H9 (cell line): Measurements from ENCODE around the gene RBM44. TPM values are rescaled to one million over a fixed set of nuclear protein-coding genes. Genes with fewer than 3 reads are reported as not detected.

Experiments used
- DNase-seq: peaks from one replicate; pipeline ENCODE4 v3.0.0-alpha.2; 2017
- H2AFZ ChIP-seq: one replicate; pipeline ENCODE4 v1.6.1; 2013; ENCODE audit warnings: mild to moderate bottlenecking, low read length, control low read depth, moderate library complexity
- H2AK5ac ChIP-seq: 2 replicates; pipeline ENCODE4 v1.6.1; 2013; ENCODE audit warnings: low read length, control low read depth, mixed read lengths; ENCODE audit not compliant: insufficient read length
- H2BK120ac ChIP-seq: one replicate; pipeline ENCODE4 v1.6.1; 2013; ENCODE audit warnings: low read depth, mild to moderate bottlenecking, low read length, control low read depth, inconsistent platforms; ENCODE audit not compliant: poor library complexity, severe bottlenecking
- H2BK12ac ChIP-seq: 2 replicates; pipeline ENCODE4 v1.6.1; 2013; ENCODE audit warnings: low read length, control low read depth, mixed read lengths, low read depth; ENCODE audit not compliant: insufficient read length
- H2BK15ac ChIP-seq: 2 replicates; pipeline ENCODE4 v1.6.1; 2013; ENCODE audit warnings: low read depth, low read length, control low read depth
- H2BK20ac ChIP-seq: one replicate; pipeline ENCODE4 v1.6.1; 2013; ENCODE audit warnings: low read depth, mild to moderate bottlenecking, low read length, control low read depth, inconsistent platforms; ENCODE audit not compliant: poor library complexity, severe bottlenecking
- H2BK5ac ChIP-seq: 2 replicates; pipeline ENCODE4 v1.6.1; 2013; ENCODE audit warnings: low read length, control low read depth, mixed read lengths; ENCODE audit not compliant: insufficient read length
- H3K14ac ChIP-seq: 2 replicates; pipeline ENCODE4 v1.6.1; 2013; ENCODE audit warnings: low read length, control low read depth; ENCODE audit not compliant: insufficient read depth
- H3K18ac ChIP-seq: 2 replicates; pipeline ENCODE4 v1.6.1; 2013; ENCODE audit warnings: low read depth, mild to moderate bottlenecking, mixed read lengths, low read length, control low read depth; ENCODE audit not compliant: insufficient read length
- H3K23ac ChIP-seq: 2 replicates; pipeline ENCODE4 v1.6.1; 2013; ENCODE audit warnings: low read length, control low read depth, mixed read lengths, low read depth; ENCODE audit not compliant: insufficient read length
- H3K23me2 ChIP-seq: 2 replicates; pipeline ENCODE4 v1.6.1; 2013; ENCODE audit warnings: low read depth, mild to moderate bottlenecking, mixed read lengths, low read length, control low read depth; ENCODE audit not compliant: insufficient read length, poor library complexity, severe bottlenecking
- H3K27ac ChIP-seq: 2 replicates; pipeline ENCODE4 v1.5.1; 2013; ENCODE audit warnings: low read length, control low read depth, mixed read lengths, low read depth; ENCODE audit not compliant: insufficient read length
- H3K27me3 ChIP-seq: 2 replicates; pipeline ENCODE4 v1.6.1; 2013; ENCODE audit warnings: low read length, control low read depth, inconsistent platforms; ENCODE audit not compliant: insufficient read depth
- H3K4ac ChIP-seq: 2 replicates; pipeline ENCODE4 v1.6.1; 2013; ENCODE audit warnings: low read depth, mild to moderate bottlenecking, control low read depth, inconsistent platforms, low read length, moderate library complexity
- H3K4me1 ChIP-seq: 2 replicates; pipeline ENCODE4 v1.6.1; 2013; ENCODE audit warnings: low read length, control low read depth, inconsistent platforms; ENCODE audit not compliant: insufficient read depth
- H3K4me2 ChIP-seq: 2 replicates; pipeline ENCODE4 v1.6.1; 2013; ENCODE audit warnings: low read length, control low read depth, mixed read lengths; ENCODE audit not compliant: insufficient read length, insufficient read depth
- H3K56ac ChIP-seq: 2 replicates; pipeline ENCODE4 v1.6.1; 2013; ENCODE audit warnings: low read depth, mild to moderate bottlenecking, mixed read lengths, low read length, control low read depth; ENCODE audit not compliant: insufficient read length
- H3K79me1 ChIP-seq: 2 replicates; pipeline ENCODE4 v1.6.1; 2013; ENCODE audit warnings: low read depth, mild to moderate bottlenecking, moderate library complexity, low read length, control low read depth, inconsistent platforms; ENCODE audit not compliant: insufficient read depth, poor library complexity, severe bottlenecking
- H3K79me2 ChIP-seq: 2 replicates; pipeline ENCODE4 v1.6.1; 2013; ENCODE audit warnings: low read length, control low read depth, inconsistent platforms; ENCODE audit not compliant: insufficient read depth
- H3K9ac ChIP-seq: 2 replicates; pipeline ENCODE4 v1.6.1; 2013; ENCODE audit warnings: low read length, control low read depth, mixed read lengths; ENCODE audit not compliant: insufficient read length; ENCODE audit errors: extremely low read depth
- H3K9me3 ChIP-seq: one replicate; pipeline ENCODE4 v1.6.1; 2013; ENCODE audit warnings: low read depth, low read length, inconsistent platforms; ENCODE audit not compliant: control insufficient read depth
- H3T11ph ChIP-seq: one replicate; pipeline ENCODE4 v1.6.1; 2013; ENCODE audit warnings: mild to moderate bottlenecking, low read length, control low read depth, inconsistent platforms
- H4K20me1 ChIP-seq: one replicate; pipeline ENCODE4 v1.6.1; 2013; ENCODE audit not compliant: control insufficient read depth, insufficient read length, insufficient read depth
- H4K5ac ChIP-seq: 2 replicates; pipeline ENCODE4 v1.6.1; 2013; ENCODE audit warnings: low read depth, mild to moderate bottlenecking, mixed read lengths, low read length, control low read depth; ENCODE audit not compliant: insufficient read length
- H4K8ac ChIP-seq: replicated peaks from 2 replicates; pipeline ENCODE4 v1.6.1; 2013; ENCODE audit warnings: low read length, control low read depth, mixed read lengths, low read depth; ENCODE audit not compliant: insufficient read length
- H4K91ac ChIP-seq: 2 replicates; pipeline ENCODE4 v1.6.1; 2013; ENCODE audit warnings: low read depth, mild to moderate bottlenecking, moderate library complexity, mixed read lengths, low read length, control low read depth; ENCODE audit not compliant: insufficient read length
- H3K27ac Mint-ChIP-seq, 3 experiments: 2 replicates in 2 of 3; 3 replicates in 1 of 3; pipeline ENCODE4 v1.8.0; 2020 to 2021; ENCODE audit warnings: mixed read lengths in 3 of 3, mild to moderate bottlenecking in 1 of 3, moderate library complexity in 1 of 3
- H3K27me3 Mint-ChIP-seq: 2 replicates; pipeline ENCODE4 v1.8.0; 2021; ENCODE audit warnings: low read depth, mild to moderate bottlenecking, moderate library complexity, mixed read lengths
- H3K36me3 Mint-ChIP-seq, 3 experiments: 2 replicates in 2 of 3; 3 replicates in 1 of 3; pipeline ENCODE4 v1.8.0; 2020 to 2021; ENCODE audit warnings: low read depth in 3 of 3, mixed read lengths in 3 of 3; ENCODE audit not compliant: insufficient read depth in 1 of 3
- H3K4me1 Mint-ChIP-seq, 2 experiments: 2 replicates each; pipeline ENCODE4 v1.8.0; 2020; ENCODE audit warnings: mixed read lengths in 2 of 2
- H3K4me3 Mint-ChIP-seq, 2 experiments: 2 replicates in 1 of 2; 3 replicates in 1 of 2; pipeline ENCODE4 v1.8.0; 2020 to 2021; ENCODE audit warnings: mild to moderate bottlenecking in 2 of 2, mixed read lengths in 2 of 2, moderate library complexity in 1 of 2
- H3K9me3 Mint-ChIP-seq, 2 experiments: 2 replicates in 1 of 2; 3 replicates in 1 of 2; pipeline ENCODE4 v1.8.0; 2020; ENCODE audit warnings: mild to moderate bottlenecking in 2 of 2, mixed read lengths in 2 of 2, moderate library complexity in 1 of 2
- CTCF ChIP-seq: fragments of 200-600 bp; sonication (generic); conservative IDR thresholded peaks from 3 replicates; pipeline ENCODE4 v1.8.0; 2021; ENCODE audit warnings: antibody characterized with exemption, mild to moderate bottlenecking
- WGBS: extraction: QIAGEN DNeasy Blood & Tissue Kit; methylation state at CpG from one replicate; pipeline ENCODE4 v1.1.7; 2013; ENCODE audit warnings: missing lambda C conversion rate, low lambda C conversion rate, mixed read lengths; ENCODE audit not compliant: insufficient read length; ENCODE audit errors: extremely low coverage; 5-methylcytosine and 5-hydroxymethylcytosine counted together
- total RNA-seq: library from RNA; stranded (reverse); gene quantifications from 2 replicates; pipeline ENCODE4 v1.2.1, GENCODE V29; 2021

RBM44 gene
- total RNA-seq, 1 experiment from 2014 or later = 0.15 TPM

- Histone ChIP-seq H2BK15ac (no peak overlapping the region), H3K23me2 (no peaks in the 10 kb centered on the region), H3K56ac (no peak overlapping the region), H3K4me2 (no peak overlapping the region), H3T11ph (no peak overlapping the region), H2BK5ac (no peak overlapping the region), H3K79me2 (no peaks in the 10 kb centered on the region), H2BK120ac (no peak overlapping the region), H3K27me3 (no peaks in the 10 kb centered on the region), H2AFZ (no peak overlapping the region), H3K23ac (no peak overlapping the region), H4K5ac (no peak overlapping the region), H3K14ac (no peak overlapping the region), H3K18ac (no peak overlapping the region), H3K79me1 (no peaks in the 10 kb centered on the region), H4K91ac (no peak overlapping the region), H3K9me3 (no peaks in the 10 kb centered on the region), H2BK12ac (no peak overlapping the region), H4K20me1 (no peaks in the 10 kb centered on the region), H4K8ac (no peak overlapping the region), H3K27ac (no peak overlapping the region), H3K4me1 (no peaks in the 10 kb centered on the region), H2AK5ac (no peak overlapping the region), H3K9ac (no peak overlapping the region), H3K4ac (no peak overlapping the region), H2BK20ac (no peak overlapping the region)
- Mint-ChIP-seq H3K9me3 (no peaks in the 10 kb centered on the region), H3K4me1 (no peaks in the 10 kb centered on the region), H3K4me3 (no peak overlapping the region), H3K36me3 (no peaks in the 10 kb centered on the region), H3K27me3 (no peaks in the 10 kb centered on the region), H3K27ac (no peak overlapping the region)
- WGBS = no CpG with 5 or more reads among the region's 2 CpGs
- no peak for DNase-seq
- TF ChIP-seq CTCF = no peak
Observed at GRCh38 chr2:237823544-237823943, 25.0 kb downstream of the RBM44 start.
